H9 (cell line): ENCODE results near the gene EEF1AKMT2. TPM values are rescaled to one million over a fixed set of nuclear protein-coding genes. Genes with fewer than 3 reads are reported as not detected.

Experiments used
- DNase-seq: peaks from one replicate; pipeline ENCODE4 v3.0.0-alpha.2; 2017
- H2AFZ ChIP-seq: one replicate; pipeline ENCODE4 v1.6.1; 2013; ENCODE audit warnings: mild to moderate bottlenecking, low read length, control low read depth, moderate library complexity
- H2AK5ac ChIP-seq: 2 replicates; pipeline ENCODE4 v1.6.1; 2013; ENCODE audit warnings: low read length, control low read depth, mixed read lengths; ENCODE audit not compliant: insufficient read length
- H2BK120ac ChIP-seq: one replicate; pipeline ENCODE4 v1.6.1; 2013; ENCODE audit warnings: low read depth, mild to moderate bottlenecking, low read length, control low read depth, inconsistent platforms; ENCODE audit not compliant: poor library complexity, severe bottlenecking
- H2BK12ac ChIP-seq: 2 replicates; pipeline ENCODE4 v1.6.1; 2013; ENCODE audit warnings: low read length, control low read depth, mixed read lengths, low read depth; ENCODE audit not compliant: insufficient read length
- H2BK15ac ChIP-seq: 2 replicates; pipeline ENCODE4 v1.6.1; 2013; ENCODE audit warnings: low read depth, low read length, control low read depth
- H2BK20ac ChIP-seq: one replicate; pipeline ENCODE4 v1.6.1; 2013; ENCODE audit warnings: low read depth, mild to moderate bottlenecking, low read length, control low read depth, inconsistent platforms; ENCODE audit not compliant: poor library complexity, severe bottlenecking
- H2BK5ac ChIP-seq: 2 replicates; pipeline ENCODE4 v1.6.1; 2013; ENCODE audit warnings: low read length, control low read depth, mixed read lengths; ENCODE audit not compliant: insufficient read length
- H3K14ac ChIP-seq: 2 replicates; pipeline ENCODE4 v1.6.1; 2013; ENCODE audit warnings: low read length, control low read depth; ENCODE audit not compliant: insufficient read depth
- H3K18ac ChIP-seq: 2 replicates; pipeline ENCODE4 v1.6.1; 2013; ENCODE audit warnings: low read depth, mild to moderate bottlenecking, mixed read lengths, low read length, control low read depth; ENCODE audit not compliant: insufficient read length
- H3K23ac ChIP-seq: 2 replicates; pipeline ENCODE4 v1.6.1; 2013; ENCODE audit warnings: low read length, control low read depth, mixed read lengths, low read depth; ENCODE audit not compliant: insufficient read length
- H3K23me2 ChIP-seq: 2 replicates; pipeline ENCODE4 v1.6.1; 2013; ENCODE audit warnings: low read depth, mild to moderate bottlenecking, mixed read lengths, low read length, control low read depth; ENCODE audit not compliant: insufficient read length, poor library complexity, severe bottlenecking
- H3K27ac ChIP-seq: 2 replicates; pipeline ENCODE4 v1.5.1; 2013; ENCODE audit warnings: low read length, control low read depth, mixed read lengths, low read depth; ENCODE audit not compliant: insufficient read length
- H3K27me3 ChIP-seq: 2 replicates; pipeline ENCODE4 v1.6.1; 2013; ENCODE audit warnings: low read length, control low read depth, inconsistent platforms; ENCODE audit not compliant: insufficient read depth
- H3K4ac ChIP-seq: 2 replicates; pipeline ENCODE4 v1.6.1; 2013; ENCODE audit warnings: low read depth, mild to moderate bottlenecking, control low read depth, inconsistent platforms, low read length, moderate library complexity
- H3K4me1 ChIP-seq: 2 replicates; pipeline ENCODE4 v1.6.1; 2013; ENCODE audit warnings: low read length, control low read depth, inconsistent platforms; ENCODE audit not compliant: insufficient read depth
- H3K4me2 ChIP-seq: 2 replicates; pipeline ENCODE4 v1.6.1; 2013; ENCODE audit warnings: low read length, control low read depth, mixed read lengths; ENCODE audit not compliant: insufficient read length, insufficient read depth
- H3K56ac ChIP-seq: 2 replicates; pipeline ENCODE4 v1.6.1; 2013; ENCODE audit warnings: low read depth, mild to moderate bottlenecking, mixed read lengths, low read length, control low read depth; ENCODE audit not compliant: insufficient read length
- H3K79me1 ChIP-seq: 2 replicates; pipeline ENCODE4 v1.6.1; 2013; ENCODE audit warnings: low read depth, mild to moderate bottlenecking, moderate library complexity, low read length, control low read depth, inconsistent platforms; ENCODE audit not compliant: insufficient read depth, poor library complexity, severe bottlenecking
- H3K79me2 ChIP-seq: 2 replicates; pipeline ENCODE4 v1.6.1; 2013; ENCODE audit warnings: low read length, control low read depth, inconsistent platforms; ENCODE audit not compliant: insufficient read depth
- H3K9ac ChIP-seq: 2 replicates; pipeline ENCODE4 v1.6.1; 2013; ENCODE audit warnings: low read length, control low read depth, mixed read lengths; ENCODE audit not compliant: insufficient read length; ENCODE audit errors: extremely low read depth
- H3K9me3 ChIP-seq: one replicate; pipeline ENCODE4 v1.6.1; 2013; ENCODE audit warnings: low read depth, low read length, inconsistent platforms; ENCODE audit not compliant: control insufficient read depth
- H3T11ph ChIP-seq: one replicate; pipeline ENCODE4 v1.6.1; 2013; ENCODE audit warnings: mild to moderate bottlenecking, low read length, control low read depth, inconsistent platforms
- H4K20me1 ChIP-seq: one replicate; pipeline ENCODE4 v1.6.1; 2013; ENCODE audit not compliant: control insufficient read depth, insufficient read length, insufficient read depth
- H4K5ac ChIP-seq: 2 replicates; pipeline ENCODE4 v1.6.1; 2013; ENCODE audit warnings: low read depth, mild to moderate bottlenecking, mixed read lengths, low read length, control low read depth; ENCODE audit not compliant: insufficient read length
- H4K8ac ChIP-seq: replicated peaks from 2 replicates; pipeline ENCODE4 v1.6.1; 2013; ENCODE audit warnings: low read length, control low read depth, mixed read lengths, low read depth; ENCODE audit not compliant: insufficient read length
- H4K91ac ChIP-seq: 2 replicates; pipeline ENCODE4 v1.6.1; 2013; ENCODE audit warnings: low read depth, mild to moderate bottlenecking, moderate library complexity, mixed read lengths, low read length, control low read depth; ENCODE audit not compliant: insufficient read length
- H3K27ac Mint-ChIP-seq, 3 experiments: 2 replicates in 2 of 3; 3 replicates in 1 of 3; pipeline ENCODE4 v1.8.0; 2020 to 2021; ENCODE audit warnings: mixed read lengths in 3 of 3, mild to moderate bottlenecking in 1 of 3, moderate library complexity in 1 of 3
- H3K27me3 Mint-ChIP-seq: 2 replicates; pipeline ENCODE4 v1.8.0; 2021; ENCODE audit warnings: low read depth, mild to moderate bottlenecking, moderate library complexity, mixed read lengths
- H3K36me3 Mint-ChIP-seq, 3 experiments: 2 replicates in 2 of 3; 3 replicates in 1 of 3; pipeline ENCODE4 v1.8.0; 2020 to 2021; ENCODE audit warnings: low read depth in 3 of 3, mixed read lengths in 3 of 3; ENCODE audit not compliant: insufficient read depth in 1 of 3
- H3K4me1 Mint-ChIP-seq, 2 experiments: 2 replicates each; pipeline ENCODE4 v1.8.0; 2020; ENCODE audit warnings: mixed read lengths in 2 of 2
- H3K4me3 Mint-ChIP-seq, 2 experiments: 2 replicates in 1 of 2; 3 replicates in 1 of 2; pipeline ENCODE4 v1.8.0; 2020 to 2021; ENCODE audit warnings: mild to moderate bottlenecking in 2 of 2, mixed read lengths in 2 of 2, moderate library complexity in 1 of 2
- H3K9me3 Mint-ChIP-seq, 2 experiments: 2 replicates in 1 of 2; 3 replicates in 1 of 2; pipeline ENCODE4 v1.8.0; 2020; ENCODE audit warnings: mild to moderate bottlenecking in 2 of 2, mixed read lengths in 2 of 2, moderate library complexity in 1 of 2
- WGBS: extraction: QIAGEN DNeasy Blood & Tissue Kit; methylation state at CpG from one replicate; pipeline ENCODE4 v1.1.7; 2013; ENCODE audit warnings: missing lambda C conversion rate, low lambda C conversion rate, mixed read lengths; ENCODE audit not compliant: insufficient read length; ENCODE audit errors: extremely low coverage; 5-methylcytosine and 5-hydroxymethylcytosine counted together
- total RNA-seq: library from RNA; stranded (reverse); gene quantifications from 2 replicates; pipeline ENCODE4 v1.2.1, GENCODE V29; 2021
- TF ChIP-seq, protein P1 (sequence below): fragments of 200-600 bp; sonication (generic); conservative IDR thresholded peaks from 3 replicates; pipeline ENCODE4 v1.8.0; 2021; ENCODE audit warnings: antibody characterized with exemption, mild to moderate bottlenecking

The EEF1AKMT2 gene
- total RNA-seq, 1 experiment from 2014 or later = 19.0 TPM

DNA sequence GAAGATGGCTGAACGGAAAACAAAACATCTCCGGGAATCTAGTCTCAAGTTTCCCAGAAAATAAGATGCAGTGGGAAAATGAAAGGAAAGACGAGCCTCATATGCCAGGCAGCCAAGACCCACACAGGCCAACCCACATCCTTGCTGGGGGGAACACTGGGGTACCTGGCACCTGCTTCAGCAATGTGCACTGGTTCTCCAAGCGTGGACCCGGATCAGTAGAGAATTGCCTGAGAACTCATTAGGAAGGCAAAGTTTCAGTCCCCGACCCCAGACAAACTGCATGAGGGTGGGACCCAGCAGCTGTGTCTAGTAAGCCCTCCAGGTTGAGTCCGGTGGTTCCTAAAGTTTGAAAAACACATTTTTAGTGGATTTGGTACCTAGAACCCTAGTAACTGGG is 65.9 kb downstream of the EEF1AKMT2 start:
- no peak overlapping the region for H2AFZ ChIP-seq
- H3K79me1 ChIP-seq = no peaks in the 10 kb centered on the region
- no peak overlapping the region for H4K5ac ChIP-seq
- no peak overlapping the region for H3K27ac ChIP-seq
- no peak overlapping the region for H3K18ac ChIP-seq
- H3K4ac ChIP-seq = no peak overlapping the region
- H4K20me1 ChIP-seq = no peaks in the 10 kb centered on the region
- H3K9me3 ChIP-seq = no peaks in the 10 kb centered on the region
- H3K4me2 ChIP-seq = no peak overlapping the region
- no peak overlapping the region for H3K4me3 Mint-ChIP-seq
- no peak overlapping the region for H3K9ac ChIP-seq
- no peaks in the 10 kb centered on the region for H3K23me2 ChIP-seq
- H3K36me3 Mint-ChIP-seq = no peaks in the 10 kb centered on the region; a peak in 1 of 7 replicates
- no peak overlapping the region for H2BK12ac ChIP-seq
- TF ChIP-seq, protein P1, sequence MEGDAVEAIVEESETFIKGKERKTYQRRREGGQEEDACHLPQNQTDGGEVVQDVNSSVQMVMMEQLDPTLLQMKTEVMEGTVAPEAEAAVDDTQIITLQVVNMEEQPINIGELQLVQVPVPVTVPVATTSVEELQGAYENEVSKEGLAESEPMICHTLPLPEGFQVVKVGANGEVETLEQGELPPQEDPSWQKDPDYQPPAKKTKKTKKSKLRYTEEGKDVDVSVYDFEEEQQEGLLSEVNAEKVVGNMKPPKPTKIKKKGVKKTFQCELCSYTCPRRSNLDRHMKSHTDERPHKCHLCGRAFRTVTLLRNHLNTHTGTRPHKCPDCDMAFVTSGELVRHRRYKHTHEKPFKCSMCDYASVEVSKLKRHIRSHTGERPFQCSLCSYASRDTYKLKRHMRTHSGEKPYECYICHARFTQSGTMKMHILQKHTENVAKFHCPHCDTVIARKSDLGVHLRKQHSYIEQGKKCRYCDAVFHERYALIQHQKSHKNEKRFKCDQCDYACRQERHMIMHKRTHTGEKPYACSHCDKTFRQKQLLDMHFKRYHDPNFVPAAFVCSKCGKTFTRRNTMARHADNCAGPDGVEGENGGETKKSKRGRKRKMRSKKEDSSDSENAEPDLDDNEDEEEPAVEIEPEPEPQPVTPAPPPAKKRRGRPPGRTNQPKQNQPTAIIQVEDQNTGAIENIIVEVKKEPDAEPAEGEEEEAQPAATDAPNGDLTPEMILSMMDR = no peak
- WGBS = no CpG with 5 or more reads among the region's 7 CpGs
- no peak overlapping the region for H2AK5ac ChIP-seq
- H3K27ac Mint-ChIP-seq = no peak overlapping the region
- H3K9me3 Mint-ChIP-seq = no peaks in the 10 kb centered on the region
- H3K27me3 Mint-ChIP-seq = no peaks in the 10 kb centered on the region
- H2BK5ac ChIP-seq = no peak overlapping the region
- H3K79me2 ChIP-seq = no peaks in the 10 kb centered on the region
- DNase-seq = no peak
- no peaks in the 10 kb centered on the region for H3K27me3 ChIP-seq
- H3K23ac ChIP-seq = no peak overlapping the region
- H3K4me1 ChIP-seq = no peaks in the 10 kb centered on the region
- no peak overlapping the region for H3K14ac ChIP-seq
- no peak overlapping the region for H4K91ac ChIP-seq
- H2BK20ac ChIP-seq = no peak overlapping the region
- no peak overlapping the region for H2BK15ac ChIP-seq
- no peak overlapping the region for H4K8ac ChIP-seq
- H3K4me1 Mint-ChIP-seq = peaks cover 25 to 37% of the 10 kb centered on the region in 2 experiments
- no peak overlapping the region for H3T11ph ChIP-seq
- no peak overlapping the region for H2BK120ac ChIP-seq
- H3K56ac ChIP-seq = no peak overlapping the region
